Activated T-cell treated with anti-CD3 and anti-CD28 coated beads, Interleukin-2, amount 50 U/mL, for 4 hours (primary cell): ENCODE data around the gene CELF4. TPM values are rescaled to one million over a fixed set of nuclear protein-coding genes. Genes with fewer than 3 reads are reported as not detected.

ENCODE experiments used
- ATAC-seq, 2 donors: fragments of 200-7000 bp; cut with Tn5 transposase; one replicate each; pipeline ENCODE4 v1.10.0; 2021
- DNase-seq: peaks from one replicate; pipeline ENCODE4 v3.0.0-alpha.2; 2020
- H3K27me3 Mint-ChIP-seq: one replicate; pipeline ENCODE4 v1.8.0; 2021; ENCODE audit warnings: low read depth, mixed read lengths
- H3K36me3 Mint-ChIP-seq: one replicate; pipeline ENCODE4 v1.8.0; 2022; ENCODE audit warnings: mixed read lengths; ENCODE audit not compliant: insufficient read depth
- H3K4me1 Mint-ChIP-seq: one replicate; pipeline ENCODE4 v1.8.0; 2021; ENCODE audit warnings: low read depth, mixed read lengths
- H3K4me3 Mint-ChIP-seq: one replicate; pipeline ENCODE4 v1.8.0; 2021; ENCODE audit warnings: mild to moderate bottlenecking, moderate library complexity, mixed read lengths
- H3K9me3 Mint-ChIP-seq: one replicate; pipeline ENCODE4 v1.8.0; 2021; ENCODE audit warnings: mixed read lengths
- total RNA-seq, 3 donors: library from RNA; stranded (reverse); gene quantifications; one replicate each; pipeline ENCODE4 v1.2.1, GENCODE V29; 2021

CELF4 gene
- total RNA-seq, 3 donors from 2014 or later = not detected

DNA sequence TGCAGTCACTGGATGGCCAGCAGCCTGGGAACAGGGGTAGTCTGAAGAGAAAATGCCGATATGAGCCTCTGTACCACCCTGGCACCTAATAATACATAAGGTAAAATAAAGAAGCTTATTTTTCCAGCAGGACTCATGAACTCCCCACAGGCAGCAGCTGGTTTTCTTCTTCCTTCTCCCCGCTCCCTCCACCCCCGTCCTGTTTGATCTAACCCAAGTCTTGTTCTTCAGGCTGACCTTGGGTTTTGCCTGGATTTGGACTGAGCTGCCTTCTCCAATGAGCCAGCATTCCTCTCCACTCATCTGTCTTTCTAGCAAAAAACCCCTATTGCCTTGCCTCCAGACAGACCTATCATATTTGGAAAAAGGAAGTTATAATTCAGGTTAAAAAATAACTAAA lies 111.8 kb downstream of the CELF4 start:
- ATAC-seq = no peak
- H3K36me3 Mint-ChIP-seq = no peaks in the 10 kb centered on the region
- no peak for DNase-seq
- no peaks in the 10 kb centered on the region for H3K4me1 Mint-ChIP-seq
- H3K4me3 Mint-ChIP-seq = no peak overlapping the region
- peaks cover 3% of the 10 kb centered on the region for H3K27me3 Mint-ChIP-seq
- no peaks in the 10 kb centered on the region for H3K9me3 Mint-ChIP-seq

DNA sequence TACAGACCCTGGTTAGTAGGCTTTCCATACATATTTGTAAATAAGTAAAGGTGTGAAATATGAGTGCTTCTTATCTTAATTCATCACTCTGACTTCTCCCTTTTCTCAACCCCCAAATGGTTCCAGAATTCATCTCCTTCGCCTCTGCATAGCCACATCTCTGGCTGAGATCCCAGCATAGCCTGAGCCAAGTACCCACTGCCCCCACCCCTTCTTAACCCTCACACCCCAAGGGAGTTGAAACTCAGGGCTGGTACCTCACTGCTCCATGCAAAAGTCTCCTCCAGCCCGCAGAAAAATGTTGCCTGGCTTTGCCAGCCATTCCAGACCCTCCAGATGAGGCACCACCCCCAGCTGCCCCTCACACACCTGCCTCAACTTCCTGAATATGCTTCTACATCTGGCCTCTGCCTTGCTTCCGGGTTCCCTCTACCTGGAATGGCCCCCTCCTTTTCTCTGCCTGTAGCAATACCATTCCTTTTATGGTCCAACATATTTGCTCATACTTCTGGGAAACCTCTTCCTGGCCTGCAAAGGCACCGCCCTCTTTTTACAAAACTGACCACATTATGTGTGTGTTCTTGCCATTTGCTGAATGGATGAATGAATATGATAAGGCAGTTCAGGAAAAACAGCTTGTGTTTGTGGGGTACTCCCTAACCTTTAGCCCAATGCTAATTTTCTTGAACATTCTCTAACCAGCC lies 112.8 kb downstream of the CELF4 start:
- H3K4me3 Mint-ChIP-seq = no peak overlapping the region
- H3K27me3 Mint-ChIP-seq = peaks cover 3% of the 10 kb centered on the region
- DNase-seq (no peak), ATAC-seq (no peak)
- H3K36me3 Mint-ChIP-seq = no peaks in the 10 kb centered on the region
- no peaks in the 10 kb centered on the region for H3K4me1 Mint-ChIP-seq
- no peaks in the 10 kb centered on the region for H3K9me3 Mint-ChIP-seq

DNA sequence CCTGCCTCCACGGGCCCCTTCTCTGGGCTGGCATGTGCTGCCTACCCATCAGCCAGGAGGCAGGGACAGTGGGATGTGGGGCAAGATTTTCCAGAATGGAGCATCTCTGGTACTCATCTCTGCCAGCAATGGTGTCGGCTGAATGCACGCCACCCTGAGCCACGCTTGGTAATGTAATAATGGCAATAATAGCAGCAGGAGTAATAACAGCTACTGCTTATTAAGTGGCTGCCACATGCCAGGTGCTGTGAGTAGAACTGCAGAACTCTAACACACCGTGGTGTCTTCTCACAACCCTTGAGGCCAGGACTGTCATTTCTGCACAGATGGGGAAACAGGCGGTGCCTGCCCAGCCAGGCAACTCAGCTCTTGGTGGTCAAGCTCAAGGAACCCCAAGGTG lies 113.6 kb downstream of the CELF4 start:
- DNase-seq = no peak
- no peaks in the 10 kb centered on the region for H3K9me3 Mint-ChIP-seq
- H3K27me3 Mint-ChIP-seq = peaks cover 3% of the 10 kb centered on the region
- no peaks in the 10 kb centered on the region for H3K36me3 Mint-ChIP-seq
- no peak overlapping the region for H3K4me3 Mint-ChIP-seq
- no peaks in the 10 kb centered on the region for H3K4me1 Mint-ChIP-seq
- ATAC-seq = no peak

DNA sequence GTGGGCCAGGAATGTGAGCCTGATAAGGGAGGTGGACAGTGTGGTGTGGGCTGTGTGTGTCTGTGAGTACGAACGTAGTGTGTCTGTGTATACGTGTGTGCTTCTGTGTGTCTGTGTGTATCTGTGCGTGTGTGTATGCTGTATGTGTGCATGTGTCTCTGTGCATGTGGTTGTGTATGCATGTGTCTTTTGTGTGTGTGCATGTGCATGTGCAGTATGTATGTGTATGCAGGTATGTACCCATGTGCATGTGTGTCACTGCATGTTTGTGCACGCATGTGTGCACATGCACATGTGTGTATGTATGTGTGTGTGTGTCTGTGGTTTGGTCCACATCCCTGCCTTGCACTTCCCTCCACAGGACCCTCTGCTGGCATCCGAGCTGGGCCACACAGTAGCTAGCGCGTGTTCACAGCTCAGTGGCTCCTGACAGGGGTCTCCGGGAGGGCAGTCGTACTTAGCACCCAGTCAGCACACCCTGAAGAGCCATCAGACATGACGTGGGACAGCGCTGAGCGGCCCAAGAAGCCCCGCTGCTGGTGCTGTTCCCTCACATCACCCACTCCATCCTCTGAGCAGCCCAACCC lies 114.3 kb downstream of the CELF4 start:
- peaks cover 3% of the 10 kb centered on the region for H3K27me3 Mint-ChIP-seq
- ATAC-seq = no peak
- no peaks in the 10 kb centered on the region for H3K36me3 Mint-ChIP-seq
- H3K4me1 Mint-ChIP-seq = no peaks in the 10 kb centered on the region
- H3K4me3 Mint-ChIP-seq = no peak overlapping the region
- H3K9me3 Mint-ChIP-seq = no peaks in the 10 kb centered on the region
- no peak for DNase-seq

DNA sequence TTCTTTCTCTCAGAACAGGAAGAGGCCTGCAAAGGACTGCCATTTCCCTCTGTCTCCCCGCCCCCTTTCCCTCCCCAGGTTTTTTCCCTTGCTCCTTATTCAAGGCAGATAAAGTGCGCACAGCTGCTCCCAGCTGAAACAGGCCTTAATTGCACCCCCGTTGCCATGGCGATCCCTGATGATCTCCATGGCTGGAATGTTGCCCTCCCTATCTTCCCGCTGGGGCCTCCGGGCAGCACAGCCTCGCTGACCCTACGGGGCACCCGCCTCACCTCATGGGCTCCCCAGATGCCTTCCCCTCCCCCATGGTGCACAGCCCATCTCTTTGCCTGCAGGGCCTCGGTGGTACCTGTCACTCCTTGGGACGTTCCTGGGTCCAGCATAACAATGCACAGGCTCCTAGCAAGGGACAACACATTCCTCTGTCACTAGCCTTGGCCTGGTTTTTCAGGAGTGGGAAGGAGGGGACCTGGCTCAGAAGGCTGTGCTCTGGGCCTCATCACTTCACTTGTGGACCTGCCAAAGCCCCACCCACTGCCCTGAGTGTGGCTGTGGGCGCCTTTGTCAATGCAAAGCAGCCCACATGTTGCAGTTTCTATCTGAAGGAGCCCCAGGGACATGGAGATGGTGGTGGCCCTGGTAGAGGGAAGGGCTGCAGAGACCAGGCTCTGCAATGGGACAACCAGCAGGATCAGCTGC lies 115.0 kb downstream of the CELF4 start:
- no peaks in the 10 kb centered on the region for H3K9me3 Mint-ChIP-seq
- no peak for DNase-seq
- H3K27me3 Mint-ChIP-seq = peaks cover 3% of the 10 kb centered on the region
- H3K4me1 Mint-ChIP-seq = no peaks in the 10 kb centered on the region
- no peaks in the 10 kb centered on the region for H3K36me3 Mint-ChIP-seq
- ATAC-seq = no peak
- H3K4me3 Mint-ChIP-seq = no peak overlapping the region

DNA sequence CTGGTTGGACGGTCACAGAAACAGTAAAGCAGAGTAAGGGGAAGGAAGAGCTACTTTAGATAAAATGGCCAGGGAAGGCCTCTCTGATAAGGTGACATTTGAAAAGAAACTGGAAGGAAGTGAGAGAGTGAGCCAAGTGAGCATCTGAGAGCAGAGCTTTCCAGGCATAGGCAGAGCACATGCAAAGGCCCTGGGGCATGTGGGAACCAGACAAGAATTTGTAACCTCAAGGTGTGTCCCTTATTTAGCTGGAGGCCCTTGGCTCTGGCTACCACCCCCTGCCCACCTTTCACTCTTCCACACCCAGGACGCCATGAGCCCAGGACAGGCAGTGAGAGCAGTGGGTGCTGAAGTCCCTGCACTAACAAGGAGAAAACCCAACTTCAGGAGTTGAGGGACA lies 116.0 kb downstream of the CELF4 start:
- Mint-ChIP-seq H3K36me3 (no peaks in the 10 kb centered on the region), H3K27me3 (peaks cover 3% of the 10 kb centered on the region), H3K4me3 (no peak overlapping the region), H3K4me1 (no peaks in the 10 kb centered on the region), H3K9me3 (no peaks in the 10 kb centered on the region)
- DNase-seq = no peak
- no peak for ATAC-seq

DNA sequence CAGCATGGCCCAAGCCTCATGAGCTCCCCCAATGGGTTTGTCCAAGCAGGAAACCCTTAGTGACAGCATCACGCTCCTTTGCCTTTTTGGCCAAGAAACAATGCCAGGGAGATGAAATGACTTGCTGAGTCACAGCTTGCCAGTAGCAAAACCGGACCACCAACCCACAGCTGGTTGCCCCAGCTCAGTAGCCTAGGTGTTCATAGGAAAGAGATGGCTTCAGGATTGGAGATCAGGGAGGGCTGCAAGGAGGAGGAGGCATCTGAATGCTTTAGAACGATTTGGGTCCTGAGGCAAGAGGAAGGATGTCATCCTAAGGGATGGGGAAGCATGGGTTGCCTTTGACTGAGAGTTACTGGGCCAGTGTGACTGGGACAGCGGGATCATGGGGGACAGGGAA lies 116.7 kb downstream of the CELF4 start:
- no peak for ATAC-seq

DNA sequence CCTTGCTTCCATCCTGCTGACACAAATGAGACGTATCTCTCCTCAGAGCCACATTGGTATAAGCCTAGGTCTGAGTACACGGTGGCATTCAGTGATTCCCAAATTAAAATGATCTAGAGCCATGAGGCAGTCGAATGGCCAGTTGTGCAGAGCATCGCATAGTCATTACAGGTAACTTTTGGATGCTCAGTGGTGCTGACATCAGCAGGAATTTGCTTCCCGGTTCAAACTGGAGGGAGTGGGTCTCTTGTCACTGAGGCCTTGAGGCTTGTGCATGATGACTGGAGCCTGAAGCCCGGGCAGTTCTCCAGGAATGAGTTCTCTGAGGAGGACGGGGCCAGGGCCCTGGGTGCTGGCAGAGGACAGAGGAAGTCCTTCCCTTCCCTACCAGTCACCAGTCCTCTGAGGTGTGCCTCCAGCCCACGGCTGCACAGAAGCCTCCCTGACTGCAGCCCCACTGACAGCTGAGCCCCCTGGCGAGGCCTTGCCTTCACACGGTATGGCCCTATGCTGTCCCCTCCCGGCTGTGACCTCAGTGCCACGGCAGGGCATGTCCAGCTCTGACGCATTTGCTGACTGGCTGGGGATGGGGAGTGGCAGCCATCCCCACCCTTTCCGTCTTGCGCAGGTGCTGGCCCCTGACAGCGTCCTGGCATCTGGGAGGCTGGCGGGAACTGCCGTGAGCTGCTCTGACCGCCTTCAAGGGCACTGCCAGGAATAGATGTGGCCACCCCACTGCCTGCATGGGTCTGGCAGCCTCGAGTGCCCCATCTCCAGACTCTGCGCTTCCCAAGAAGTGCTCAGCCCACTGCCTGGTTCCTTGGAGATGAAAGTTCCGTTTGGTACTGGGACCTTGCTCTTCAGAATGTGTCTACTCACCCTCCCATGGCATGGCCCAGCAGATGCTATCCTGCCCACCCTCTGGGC lies 117.4 kb downstream of the CELF4 start:
- Mint-ChIP-seq H3K4me1 (no peaks in the 10 kb centered on the region), H3K4me3 (no peak overlapping the region), H3K36me3 (no peaks in the 10 kb centered on the region), H3K9me3 (no peaks in the 10 kb centered on the region), H3K27me3 (peaks cover 3% of the 10 kb centered on the region)
- ATAC-seq (no peak), DNase-seq (no peak)

More for the DNA sequence above, 116.7 kb downstream of the CELF4 start:
- no peaks in the 10 kb centered on the region for H3K9me3 Mint-ChIP-seq
- H3K27me3 Mint-ChIP-seq = peaks cover 3% of the 10 kb centered on the region
- no peak for DNase-seq
- H3K36me3 Mint-ChIP-seq = no peaks in the 10 kb centered on the region
- no peaks in the 10 kb centered on the region for H3K4me1 Mint-ChIP-seq
- H3K4me3 Mint-ChIP-seq = no peak overlapping the region

DNA sequence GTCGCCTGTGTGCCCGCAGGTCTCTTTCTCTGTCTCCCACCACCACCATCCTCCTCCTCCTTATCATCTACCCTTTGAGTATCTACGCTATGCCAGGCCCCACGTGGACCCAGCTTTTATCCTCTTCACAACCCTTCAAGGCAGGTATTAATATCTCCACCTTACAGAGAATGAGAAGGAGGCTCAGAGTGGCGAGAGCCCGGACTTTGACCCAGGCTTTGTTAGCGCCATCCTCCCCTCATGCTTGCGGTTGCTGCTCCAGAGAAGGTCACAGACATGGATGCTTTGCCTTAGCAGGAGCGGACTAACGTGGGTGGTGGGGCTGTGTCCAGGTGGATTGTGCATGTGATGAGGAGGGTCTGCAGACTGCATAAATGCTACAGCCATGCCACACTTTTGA lies 119.8 kb downstream of the CELF4 start:
- no peak for ATAC-seq
- Mint-ChIP-seq H3K27me3 (peaks cover 3% of the 10 kb centered on the region), H3K9me3 (no peaks in the 10 kb centered on the region), H3K4me3 (no peak overlapping the region), H3K36me3 (no peaks in the 10 kb centered on the region), H3K4me1 (no peaks in the 10 kb centered on the region)
- DNase-seq = no peak

DNA sequence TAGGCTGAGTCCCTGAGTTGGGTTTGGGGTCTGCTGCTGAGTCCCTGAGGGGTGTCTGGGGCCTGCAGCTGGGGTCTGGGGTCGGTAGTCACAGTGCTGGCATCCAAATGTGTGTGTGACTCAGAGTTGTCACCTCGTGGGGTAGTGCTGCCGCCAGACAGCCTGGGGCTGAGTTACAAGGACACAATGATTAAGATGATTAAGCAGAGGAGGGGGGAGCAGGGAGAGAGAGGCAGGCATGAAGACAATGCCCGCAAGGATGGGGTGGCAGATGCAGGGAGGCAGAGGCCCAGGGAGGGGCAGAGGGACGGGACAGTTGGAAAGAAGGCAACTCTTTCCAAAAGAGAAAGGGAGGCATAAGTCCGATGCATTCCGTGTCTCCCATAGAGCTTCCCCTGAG lies 120.2 kb downstream of the CELF4 start:
- Mint-ChIP-seq H3K27me3 (peaks cover 3% of the 10 kb centered on the region), H3K4me3 (no peak overlapping the region), H3K4me1 (no peaks in the 10 kb centered on the region), H3K9me3 (no peaks in the 10 kb centered on the region), H3K36me3 (no peaks in the 10 kb centered on the region)
- no peak for ATAC-seq
- no peak for DNase-seq

DNA sequence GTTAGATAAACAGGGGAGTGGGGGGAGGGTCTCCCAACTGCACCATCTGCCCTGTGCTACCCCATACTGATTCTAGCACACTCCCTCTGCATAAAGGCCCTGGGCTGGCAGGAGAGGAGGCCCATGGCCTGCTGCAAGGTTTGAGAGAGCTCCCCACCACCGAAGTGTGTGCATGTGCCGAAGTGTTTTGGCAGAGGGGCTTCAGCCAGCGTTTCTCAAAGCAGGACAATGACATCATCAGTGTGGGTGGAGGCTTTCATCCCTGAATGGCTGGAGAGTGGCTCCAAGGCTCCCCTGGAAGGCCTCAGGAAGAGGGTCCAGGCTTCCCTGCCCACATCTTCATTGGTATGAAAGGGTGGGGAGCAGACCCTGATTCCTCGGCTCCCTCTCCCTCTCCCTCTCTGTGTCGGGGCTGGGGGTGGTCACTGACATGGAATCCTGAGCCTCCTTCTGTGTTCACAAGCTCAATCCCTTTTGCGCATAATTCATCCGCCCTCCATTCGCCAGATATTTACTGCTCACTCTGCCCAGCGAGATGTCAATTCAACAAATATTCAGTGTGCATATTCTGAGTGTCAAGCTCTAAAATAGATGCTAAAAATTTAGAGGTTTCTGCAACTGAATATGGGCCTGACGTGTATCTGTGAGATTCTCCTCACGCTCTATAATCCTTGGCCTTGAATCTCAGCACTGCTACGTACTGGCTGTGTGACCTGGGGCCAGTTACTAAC lies 122.1 kb downstream of the CELF4 start:
- Mint-ChIP-seq H3K9me3 (no peaks in the 10 kb centered on the region), H3K4me3 (no peak overlapping the region), H3K4me1 (no peaks in the 10 kb centered on the region), H3K27me3 (no peaks in the 10 kb centered on the region), H3K36me3 (no peaks in the 10 kb centered on the region)
- no peak for ATAC-seq
- DNase-seq = no peak

DNA sequence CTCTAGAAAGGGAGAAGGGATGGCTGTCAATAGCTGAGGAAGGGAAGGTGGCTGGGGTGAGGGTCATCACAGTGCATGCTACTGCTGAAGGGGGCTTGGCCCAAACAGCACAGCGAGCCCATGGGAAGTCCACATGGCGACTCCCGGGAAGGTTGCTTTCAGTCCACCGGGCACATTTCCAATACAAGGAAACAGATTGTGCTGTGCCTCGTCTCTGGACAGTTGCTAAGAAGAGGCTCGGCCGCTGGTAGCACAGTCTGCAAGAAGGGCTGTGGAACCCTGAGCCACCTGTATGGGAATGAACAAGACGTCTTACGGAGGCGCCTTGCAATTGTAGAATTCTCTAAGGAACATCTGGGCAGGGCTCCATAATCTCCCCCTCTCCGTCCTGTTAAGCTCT lies 123.1 kb downstream of the CELF4 start:
- Mint-ChIP-seq H3K4me1 (no peaks in the 10 kb centered on the region), H3K36me3 (no peaks in the 10 kb centered on the region), H3K4me3 (no peak overlapping the region), H3K27me3 (no peaks in the 10 kb centered on the region), H3K9me3 (no peaks in the 10 kb centered on the region)
- DNase-seq (no peak), ATAC-seq (no peak)

DNA sequence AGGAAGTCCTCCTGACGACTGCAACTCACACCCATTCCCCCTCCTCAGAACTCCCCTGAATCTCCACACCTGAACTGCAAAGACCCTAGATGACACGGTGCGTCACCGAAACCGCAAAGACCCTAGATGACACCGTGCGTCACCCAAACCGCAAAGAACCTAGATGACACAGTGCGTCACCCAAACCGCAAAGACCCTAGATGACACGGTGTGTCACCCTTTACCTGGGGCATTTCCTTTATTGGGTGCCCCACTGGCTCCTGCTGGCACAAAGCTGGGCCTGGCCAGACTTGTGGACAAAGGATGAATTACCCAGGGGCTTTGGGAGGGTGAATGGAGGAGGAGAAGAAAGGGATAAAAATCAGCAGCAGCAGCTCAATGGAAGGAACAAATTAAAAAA lies 123.8 kb downstream of the CELF4 start:
- Mint-ChIP-seq H3K9me3 (no peaks in the 10 kb centered on the region), H3K4me3 (no peak overlapping the region), H3K36me3 (no peaks in the 10 kb centered on the region), H3K4me1 (no peaks in the 10 kb centered on the region), H3K27me3 (no peaks in the 10 kb centered on the region)
- no peak for DNase-seq
- ATAC-seq = no peak

DNA sequence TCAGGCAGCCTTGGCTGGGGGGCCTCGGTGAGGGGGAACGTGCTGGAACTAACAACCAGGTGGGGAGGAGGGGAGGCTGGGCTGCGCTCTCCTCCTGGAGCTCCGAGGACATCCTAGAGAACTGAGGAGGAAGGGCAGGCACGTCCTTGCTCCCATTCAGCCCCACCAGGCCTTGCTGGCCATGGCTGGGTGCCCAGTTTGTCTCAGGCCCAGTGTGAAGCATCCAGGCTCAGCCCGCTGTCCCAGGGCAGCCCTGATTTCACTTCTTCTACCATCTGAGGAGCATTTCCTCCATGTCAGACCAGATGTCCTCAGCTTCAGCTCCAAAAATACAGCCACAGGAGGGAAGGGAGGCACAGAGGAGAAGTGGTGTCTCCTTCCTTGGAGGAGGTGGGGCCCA lies 125.4 kb downstream of the CELF4 start:
- Mint-ChIP-seq H3K36me3 (no peaks in the 10 kb centered on the region), H3K9me3 (no peaks in the 10 kb centered on the region), H3K27me3 (peaks cover 4% of the 10 kb centered on the region), H3K4me1 (no peaks in the 10 kb centered on the region), H3K4me3 (no peak overlapping the region)
- no peak for ATAC-seq
- no peak for DNase-seq
